T-helper 1 cell treated with Interleukin-12 subunit alpha and Interleukin-12 subunit beta and Interleukin-4 antibody, amounts not matched to agents 30 μg/mL and 1 μg/mL, for 36 hours (primary cell): ENCODE measurements around the gene CDC25B.
"Not testable (repeated sequence)": the region's sequence is repeated elsewhere in the genome, so short reads cannot be mapped to it uniquely, and the experiment has no call there.

ENCODE experiments used
- H3K27ac Mint-ChIP-seq: one replicate; pipeline ENCODE4 v1.8.0; 2021; ENCODE audit warnings: mild to moderate bottlenecking, mixed read lengths
- H3K27me3 Mint-ChIP-seq: one replicate; pipeline ENCODE4 v1.8.0; 2021; ENCODE audit warnings: low read depth, mixed read lengths
- H3K36me3 Mint-ChIP-seq: one replicate; pipeline ENCODE4 v1.8.0; 2021; ENCODE audit warnings: low read depth, mixed read lengths
- H3K4me1 Mint-ChIP-seq: one replicate; pipeline ENCODE4 v1.8.0; 2021; ENCODE audit warnings: low read depth, mixed read lengths
- H3K4me3 Mint-ChIP-seq: one replicate; pipeline ENCODE4 v1.8.0; 2021; ENCODE audit warnings: mild to moderate bottlenecking, moderate library complexity, mixed read lengths
- H3K9me3 Mint-ChIP-seq: one replicate; pipeline ENCODE4 v1.8.0; 2021; ENCODE audit warnings: mixed read lengths

Gene CDC25B

DNA sequence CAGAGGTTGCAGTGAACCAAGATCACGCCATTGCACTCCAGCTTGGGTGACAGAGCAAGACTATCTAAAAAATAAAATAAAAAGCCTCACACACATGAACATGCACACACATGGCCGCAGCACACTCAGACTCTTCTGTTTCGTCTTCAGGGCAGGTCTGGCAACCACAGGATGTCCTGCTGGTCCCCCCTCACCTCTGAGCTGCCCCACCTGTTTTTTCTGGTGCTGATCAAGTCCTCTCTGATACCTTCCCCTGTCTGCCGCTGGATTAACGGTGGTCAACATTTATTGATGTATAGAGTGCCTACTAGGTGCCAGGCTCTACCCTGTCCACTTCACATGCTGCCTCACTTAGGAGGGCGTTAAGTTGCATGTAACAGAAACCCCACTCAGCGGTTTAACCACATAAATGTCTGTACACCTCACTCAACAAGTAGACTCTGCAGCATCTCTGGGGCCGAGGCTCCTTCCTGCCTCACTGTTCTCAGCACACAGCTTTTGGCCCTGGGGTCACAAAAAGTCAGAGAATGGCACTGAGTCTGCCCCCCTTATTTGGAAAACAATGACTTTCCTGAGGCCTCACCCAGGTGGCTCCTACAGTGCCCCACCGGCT, 19.7 kb downstream of the CDC25B start:
- Mint-ChIP-seq H3K27ac (peak overlapping the region; percentile 89), H3K27me3 (no peaks in the 10 kb centered on the region), H3K4me3 (peak overlapping the region; percentile 79), H3K9me3 (no peaks in the 10 kb centered on the region), H3K36me3 (peaks cover 15% of the 10 kb centered on the region), H3K4me1 (peaks cover 62% of the 10 kb centered on the region)

DNA sequence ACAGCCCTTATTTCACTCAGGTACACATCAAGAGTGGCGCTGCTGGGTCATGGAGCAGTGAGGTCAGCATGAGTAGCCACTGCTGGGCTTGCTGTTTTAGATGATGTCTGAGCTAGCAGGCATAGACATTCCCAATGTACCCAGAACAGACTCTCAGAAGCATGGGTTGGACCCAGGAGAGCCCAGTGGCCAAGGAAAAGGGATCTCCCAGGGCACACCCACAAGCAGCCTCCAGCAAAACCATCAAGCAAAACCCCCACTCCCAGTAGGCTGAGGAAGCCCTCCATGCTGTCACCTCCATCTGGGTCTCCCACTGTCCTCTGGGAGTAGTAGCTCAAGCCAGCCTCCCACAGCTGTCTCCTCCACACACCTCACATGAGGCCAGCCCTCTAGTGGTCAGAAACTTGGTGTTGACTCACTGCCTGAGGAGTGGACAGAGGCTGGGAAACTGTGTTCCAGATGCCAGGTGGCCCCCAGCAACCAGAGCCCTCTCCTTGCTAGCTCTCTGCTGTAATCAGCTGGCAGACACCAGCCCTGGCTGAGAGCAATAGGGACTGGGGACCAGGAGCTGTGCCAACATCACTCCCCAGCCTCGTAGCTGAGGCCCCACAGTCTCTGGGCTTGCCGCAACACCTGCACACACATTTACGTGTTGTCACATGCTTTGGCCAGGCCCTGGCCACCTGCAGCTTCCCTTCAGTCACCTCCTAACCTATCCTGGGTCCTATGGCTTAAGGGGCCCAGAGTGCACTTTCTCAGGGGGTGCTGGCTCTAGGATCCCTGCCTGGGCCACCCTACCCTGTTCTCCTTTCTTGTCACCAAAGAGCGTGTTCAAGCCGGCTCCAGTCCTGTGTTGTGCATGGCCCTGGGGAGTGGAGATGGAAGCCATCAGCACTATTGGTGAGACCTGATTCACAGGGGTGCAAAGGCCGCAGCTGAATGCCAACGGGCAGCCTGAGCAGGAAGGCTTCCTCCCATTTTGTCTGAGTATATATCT, 22.3 kb downstream of the CDC25B start:
- no peaks in the 10 kb centered on the region for H3K27me3 Mint-ChIP-seq
- H3K4me1 Mint-ChIP-seq, result peaks cover 41% of the 10 kb centered on the region
- H3K4me3 Mint-ChIP-seq, result peak overlapping the region; percentile 52
- no peaks in the 10 kb centered on the region for H3K9me3 Mint-ChIP-seq
- peaks cover 13% of the 10 kb centered on the region for H3K36me3 Mint-ChIP-seq
- peak overlapping the region; percentile 59 for H3K27ac Mint-ChIP-seq

DNA sequence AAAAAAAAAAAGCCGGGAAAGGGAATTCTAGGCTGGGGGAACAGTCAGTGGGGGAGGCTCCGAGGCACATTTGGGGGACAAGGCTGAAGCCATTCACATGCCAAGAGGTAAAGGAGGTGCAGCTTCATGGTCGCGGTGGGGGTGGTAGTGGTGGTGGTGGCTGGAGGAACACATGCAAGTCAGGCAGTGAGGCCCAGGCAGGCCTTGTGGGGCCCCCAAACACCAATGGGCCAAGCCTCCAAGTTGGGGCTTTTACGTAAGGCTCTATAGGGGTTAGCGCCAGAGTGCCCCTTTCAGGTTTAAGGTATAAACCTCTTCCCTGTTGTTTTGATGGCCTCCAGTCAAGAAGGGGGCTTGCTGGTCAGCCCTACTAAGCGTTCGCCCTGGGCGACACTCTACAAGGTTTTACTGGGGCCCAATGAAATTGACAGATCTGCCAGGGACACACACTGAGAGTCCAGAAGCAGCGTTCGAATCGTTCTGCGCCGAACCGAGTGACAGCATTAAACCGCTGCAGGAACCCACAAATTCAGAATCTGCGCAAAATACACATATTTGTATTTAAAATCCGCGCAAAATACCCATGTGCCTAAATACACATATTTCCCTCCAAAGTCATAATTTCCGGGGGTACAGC, 23.4 kb downstream of the CDC25B start:
- H3K36me3 Mint-ChIP-seq, result peaks cover 13% of the 10 kb centered on the region
- H3K9me3 Mint-ChIP-seq, result no peaks in the 10 kb centered on the region
- H3K27ac Mint-ChIP-seq, result peak overlapping the region; percentile 77
- H3K27me3 Mint-ChIP-seq, result no peaks in the 10 kb centered on the region
- H3K4me3 Mint-ChIP-seq, result peak overlapping the region; percentile 87
- peaks cover 40% of the 10 kb centered on the region for H3K4me1 Mint-ChIP-seq

DNA sequence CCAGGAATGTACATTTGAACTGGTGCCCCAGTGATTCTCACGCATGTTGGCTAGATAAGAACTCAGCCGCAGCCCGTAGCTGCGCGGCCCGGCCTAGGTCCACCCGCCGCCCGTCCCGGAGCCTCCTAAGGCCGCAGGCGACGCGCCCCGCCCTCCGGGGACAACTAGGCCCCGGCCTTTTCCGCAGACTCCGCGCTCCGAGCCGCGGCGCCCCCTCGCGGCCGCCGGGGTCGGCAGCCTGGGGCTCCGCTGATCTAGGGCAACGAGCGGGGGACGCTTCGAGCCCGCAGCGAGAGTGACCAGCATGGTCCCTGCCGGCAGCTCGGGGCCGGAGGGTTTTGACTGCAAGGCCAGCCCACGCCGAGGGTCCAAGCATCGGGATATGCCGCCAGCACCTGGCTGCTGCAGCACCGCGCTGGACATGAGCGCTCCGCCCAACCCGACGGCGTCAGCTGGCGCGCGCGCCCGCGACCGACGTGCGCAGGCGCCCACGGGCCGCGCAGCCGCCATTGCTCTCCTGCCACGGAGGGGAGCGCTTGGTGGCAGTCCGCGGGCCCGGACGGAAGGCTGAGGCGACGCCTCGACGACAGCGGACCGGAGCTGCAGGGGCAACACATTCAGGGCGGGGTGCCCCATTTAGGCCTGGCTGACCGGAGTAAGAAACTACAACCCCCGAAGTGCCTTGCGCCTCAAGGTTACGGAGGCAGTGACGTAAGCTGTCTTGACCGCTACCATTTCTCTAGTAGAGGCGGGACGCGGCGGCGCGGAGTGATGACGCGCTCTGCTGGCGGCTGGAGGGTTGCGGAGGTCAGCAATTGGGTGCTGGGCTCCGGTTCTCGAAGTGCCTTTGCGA, 24.2 kb downstream of the CDC25B start, which contains the start of gene AP5S1:
AP5S1 (plus strand) TSS at position 500 of the 853 bp plus-strand sequence. CDS start 1,571 bp downstream, outside the sequence.
- Mint-ChIP-seq H3K4me1 (peaks cover 38% of the 10 kb centered on the region), H3K27me3 (no peaks in the 10 kb centered on the region), H3K9me3 (no peaks in the 10 kb centered on the region), H3K27ac (peak within 1 kb of the TSS; percentile 92), H3K36me3 (peaks cover 15% of the 10 kb centered on the region), H3K4me3 (peak within 1 kb of the TSS; percentile 87)

DNA sequence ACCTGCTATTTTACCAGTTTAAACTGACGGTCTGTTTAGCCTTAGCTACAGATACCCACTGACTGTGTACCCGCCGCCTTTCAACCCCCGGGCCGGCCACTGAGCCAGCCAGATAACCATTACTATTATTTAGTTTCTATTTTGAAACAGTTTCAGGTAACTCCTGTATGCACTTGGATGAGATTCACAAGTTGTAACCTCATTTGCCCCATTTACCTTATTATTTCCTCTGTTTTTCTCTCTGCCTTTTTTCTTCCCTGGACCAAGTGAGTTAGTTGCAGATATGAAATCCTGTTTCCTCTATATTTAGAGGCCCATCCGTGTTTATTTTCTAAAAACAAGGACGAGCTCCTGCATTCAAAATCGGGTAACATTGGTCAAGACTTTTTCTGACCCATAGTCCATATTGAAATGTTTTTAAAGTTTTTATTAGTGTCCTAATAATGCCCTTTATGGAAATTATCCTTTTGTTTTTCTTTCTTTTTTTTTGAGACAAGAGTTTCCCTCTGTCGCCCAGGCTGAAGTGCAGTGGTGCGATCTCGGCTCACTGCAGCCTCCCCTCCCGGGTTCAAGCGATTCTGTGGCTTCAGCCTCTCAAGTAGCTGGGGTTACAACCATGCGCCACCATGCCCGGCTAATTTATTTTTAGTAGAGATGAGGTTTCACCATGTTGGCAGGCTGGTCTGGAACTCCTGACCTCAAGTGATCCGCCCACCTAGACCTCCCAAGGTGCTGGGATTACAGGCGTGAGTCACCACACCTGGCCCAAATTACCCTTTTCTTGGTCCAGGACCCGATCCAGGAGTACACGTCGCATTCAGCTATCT, 25.0 kb downstream of the CDC25B start:
- no peaks in the 10 kb centered on the region for H3K27me3 Mint-ChIP-seq
- H3K36me3 Mint-ChIP-seq, result peaks cover 18% of the 10 kb centered on the region

DNA sequence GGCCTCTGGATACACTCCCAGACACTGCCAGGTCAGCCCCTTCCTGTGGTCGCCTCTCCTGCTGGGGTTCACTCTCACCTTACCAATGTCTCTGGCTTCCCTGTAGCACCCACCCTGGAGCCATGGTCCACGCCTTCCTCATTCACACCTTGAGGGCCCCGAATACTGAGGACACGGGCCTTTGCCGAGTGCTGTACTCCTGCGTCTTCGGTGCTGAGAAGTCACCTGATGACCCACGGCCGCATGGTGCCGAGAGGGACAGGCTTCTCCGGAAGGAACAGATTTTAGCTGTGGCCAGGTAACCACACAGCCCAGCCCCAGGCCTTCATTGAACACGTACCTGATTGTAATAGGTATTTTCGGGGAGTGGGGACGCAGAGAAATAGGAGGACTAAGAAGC, 25.9 kb downstream of the CDC25B start:
- Mint-ChIP-seq H3K27me3 (no peaks in the 10 kb centered on the region), H3K36me3 (peaks cover 16% of the 10 kb centered on the region), H3K9me3 (no peaks in the 10 kb centered on the region), H3K4me3 (peak overlapping the region; percentile 87), H3K27ac (peak overlapping the region; percentile 76), H3K4me1 (peaks cover 26% of the 10 kb centered on the region)

More for the DNA sequence above, 25.0 kb downstream of the CDC25B start:
- H3K4me1 Mint-ChIP-seq, result peaks cover 30% of the 10 kb centered on the region
- peak overlapping the region; percentile 92 for H3K27ac Mint-ChIP-seq
- H3K9me3 Mint-ChIP-seq, result no peaks in the 10 kb centered on the region
- H3K4me3 Mint-ChIP-seq, result peak overlapping the region; percentile 87

DNA sequence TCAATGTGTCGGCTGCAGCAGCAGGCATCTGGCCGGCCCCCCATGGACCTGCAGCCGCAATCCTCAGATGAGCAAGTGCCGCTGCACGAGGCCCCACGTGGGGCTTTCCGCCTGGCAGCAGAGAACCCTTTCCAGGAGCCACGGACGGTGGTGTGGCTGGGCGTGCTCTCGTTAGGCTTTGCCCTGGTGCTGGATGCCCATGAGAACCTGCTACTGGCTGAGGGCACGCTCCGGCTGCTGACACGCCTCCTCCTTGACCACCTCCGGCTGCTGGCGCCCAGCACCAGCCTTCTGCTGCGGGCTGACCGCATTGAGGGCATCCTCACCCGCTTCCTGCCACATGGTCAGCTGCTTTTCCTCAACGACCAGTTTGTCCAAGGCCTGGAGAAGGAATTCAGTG, 27.8 kb downstream of the CDC25B start:
- H3K9me3 Mint-ChIP-seq, result no peaks in the 10 kb centered on the region
- H3K4me1 Mint-ChIP-seq, result peaks cover 15% of the 10 kb centered on the region
- H3K27me3 Mint-ChIP-seq, result no peaks in the 10 kb centered on the region
- H3K4me3 Mint-ChIP-seq, result no peak overlapping the region
- H3K27ac Mint-ChIP-seq, result no peak overlapping the region
- peaks cover 18% of the 10 kb centered on the region for H3K36me3 Mint-ChIP-seq

DNA sequence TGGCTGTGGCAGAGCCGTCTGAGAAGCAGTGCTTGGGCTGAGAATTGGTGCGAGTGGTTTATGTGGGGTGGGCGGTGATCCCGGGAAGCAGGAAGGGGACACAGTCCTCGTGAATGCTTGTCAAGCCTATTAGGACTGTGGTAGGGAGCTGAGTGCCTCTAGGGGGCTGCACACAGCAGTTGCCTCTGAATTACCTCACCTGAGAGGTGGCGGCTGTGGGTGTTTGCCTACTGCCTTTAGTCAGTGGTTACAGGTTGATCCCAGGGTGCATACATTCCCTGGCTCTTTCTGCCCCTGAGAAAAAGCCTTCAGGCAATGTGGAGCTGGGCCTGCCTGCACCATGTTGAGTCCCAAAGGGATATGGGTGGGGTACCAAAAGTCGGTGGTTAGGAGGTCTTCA, 29.4 kb downstream of the CDC25B start:
- no peak overlapping the region for H3K27ac Mint-ChIP-seq
- peaks cover 18% of the 10 kb centered on the region for H3K36me3 Mint-ChIP-seq
- peaks cover 6% of the 10 kb centered on the region for H3K4me1 Mint-ChIP-seq
- no peaks in the 10 kb centered on the region for H3K9me3 Mint-ChIP-seq
- no peak overlapping the region for H3K4me3 Mint-ChIP-seq
- H3K27me3 Mint-ChIP-seq, result no peaks in the 10 kb centered on the region

DNA sequence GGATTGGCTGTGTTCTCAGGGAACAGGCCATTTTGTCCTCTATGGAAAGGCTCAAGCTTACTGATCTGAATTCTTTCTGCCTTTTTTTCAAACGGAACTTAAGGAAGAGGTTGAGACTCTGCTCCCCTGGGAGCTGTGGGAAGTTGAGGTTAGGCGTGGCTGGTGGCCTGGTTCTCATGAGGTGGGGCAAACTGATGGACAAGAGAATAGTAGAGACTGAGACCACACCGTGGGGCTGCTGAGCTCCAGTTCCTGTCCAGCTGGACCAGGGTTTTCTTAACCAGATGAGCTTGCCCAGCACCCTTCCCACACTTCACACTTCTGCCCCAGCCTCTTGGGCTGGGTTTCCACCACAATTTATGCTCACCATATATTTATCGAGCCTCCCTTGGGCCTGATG, 30.3 kb downstream of the CDC25B start:
- Mint-ChIP-seq H3K4me1 (peaks cover 3% of the 10 kb centered on the region), H3K4me3 (no peak overlapping the region), H3K9me3 (no peaks in the 10 kb centered on the region), H3K27ac (no peak overlapping the region), H3K27me3 (no peaks in the 10 kb centered on the region), H3K36me3 (peaks cover 18% of the 10 kb centered on the region)

DNA sequence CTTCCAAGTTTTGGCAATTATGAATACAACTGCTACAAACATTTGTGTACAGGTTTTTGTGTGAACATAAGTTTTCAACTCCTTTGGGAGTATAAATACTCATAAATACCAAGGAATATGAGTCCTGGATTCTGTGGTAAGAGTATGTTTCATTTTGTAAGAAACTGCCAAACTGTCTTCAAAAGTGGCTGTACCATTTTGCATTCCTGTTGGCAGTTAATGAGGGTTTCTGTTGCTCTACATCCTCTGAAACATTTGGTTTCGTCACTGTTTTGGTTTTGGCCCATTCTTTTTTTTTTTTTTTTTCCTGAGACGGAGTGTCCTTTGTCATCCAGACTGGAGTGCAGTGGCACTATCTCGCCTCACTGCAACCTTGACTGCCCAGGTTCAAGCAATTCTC, 32.7 kb downstream of the CDC25B start:
- no peak overlapping the region for H3K4me3 Mint-ChIP-seq
- peaks cover 3% of the 10 kb centered on the region for H3K4me1 Mint-ChIP-seq
- no peaks in the 10 kb centered on the region for H3K9me3 Mint-ChIP-seq
- H3K36me3 Mint-ChIP-seq, result peaks cover 11% of the 10 kb centered on the region
- H3K27me3 Mint-ChIP-seq, result no peaks in the 10 kb centered on the region
- no peak overlapping the region for H3K27ac Mint-ChIP-seq

DNA sequence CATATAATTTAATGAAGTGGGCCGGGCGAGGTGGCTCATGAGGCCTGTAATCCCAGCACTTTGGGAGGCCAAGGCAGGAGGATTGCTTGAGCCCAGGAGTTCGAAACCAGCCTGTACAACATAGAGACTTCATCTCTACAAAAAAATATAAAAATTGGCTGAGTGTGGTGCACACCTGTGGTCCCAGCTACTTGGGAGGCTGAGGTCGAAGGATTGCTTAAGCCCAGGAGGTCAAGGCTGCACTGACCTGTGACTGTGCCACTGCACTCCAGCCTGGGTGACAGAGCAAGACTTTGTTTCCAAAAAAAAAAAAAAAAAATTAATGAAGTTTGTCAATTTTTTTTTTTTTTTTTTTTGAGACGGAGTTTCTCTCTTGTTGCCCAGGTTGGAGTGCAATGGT, 33.8 kb downstream of the CDC25B start:
- not testable (repeated sequence) for H3K27me3 Mint-ChIP-seq, H3K27ac Mint-ChIP-seq, H3K9me3 Mint-ChIP-seq, H3K4me3 Mint-ChIP-seq, H3K4me1 Mint-ChIP-seq
- peaks cover 11% of the 10 kb centered on the region for H3K36me3 Mint-ChIP-seq

DNA sequence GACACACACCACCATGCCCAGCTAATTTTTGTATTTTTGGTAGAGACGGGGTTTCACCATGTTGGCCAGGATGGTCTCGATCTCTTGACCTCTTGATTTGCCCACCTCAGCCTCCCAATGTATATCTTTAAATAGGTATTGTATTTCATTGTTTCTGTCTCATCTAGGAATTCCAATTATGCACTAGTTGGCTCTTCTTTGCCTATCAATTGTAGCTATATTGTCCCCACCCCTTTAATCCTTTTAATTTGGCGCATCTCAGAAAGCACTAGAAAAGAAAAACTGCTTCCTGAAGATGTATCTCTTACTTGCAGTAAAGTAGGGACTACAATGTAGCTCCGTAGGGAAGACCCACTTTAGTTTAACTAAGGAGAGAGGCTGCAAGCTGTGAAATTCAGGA, 40.0 kb downstream of the CDC25B start:
- no peaks in the 10 kb centered on the region for H3K9me3 Mint-ChIP-seq
- H3K4me1 Mint-ChIP-seq, result peaks cover 13% of the 10 kb centered on the region
- no peaks in the 10 kb centered on the region for H3K27me3 Mint-ChIP-seq
- H3K36me3 Mint-ChIP-seq, result peaks cover 3% of the 10 kb centered on the region
- H3K27ac Mint-ChIP-seq, result no peak overlapping the region
- no peak overlapping the region for H3K4me3 Mint-ChIP-seq

DNA sequence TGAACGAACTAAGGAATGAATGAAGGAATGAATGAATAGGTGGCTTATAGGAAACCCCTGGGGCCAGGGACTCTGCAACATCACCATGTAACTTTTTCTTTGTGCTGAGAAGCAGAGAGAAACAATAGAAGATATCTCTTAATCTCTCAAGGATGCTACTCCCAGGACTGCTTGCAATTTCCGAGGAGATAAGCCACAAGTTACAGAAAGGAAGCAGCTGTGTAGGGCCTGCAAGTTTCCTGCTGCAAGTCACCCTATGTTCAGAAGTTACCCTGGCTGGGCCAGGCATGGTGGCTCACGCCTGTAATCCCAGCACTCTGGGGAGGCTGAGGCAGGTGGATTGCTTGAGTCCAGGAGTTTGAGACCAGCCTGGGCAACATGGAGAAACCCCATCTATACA, 43.2 kb downstream of the CDC25B start:
- Mint-ChIP-seq H3K9me3 (no peaks in the 10 kb centered on the region), H3K36me3 (peaks cover 3% of the 10 kb centered on the region), H3K4me1 (peaks cover 13% of the 10 kb centered on the region), H3K4me3 (no peak overlapping the region), H3K27ac (peak overlapping the region; percentile 21), H3K27me3 (no peaks in the 10 kb centered on the region)
